Measurements from ENCODE around the gene RPRD1B. TPM values are rescaled to one million over a fixed set of nuclear protein-coding genes. Genes with fewer than 3 reads are reported as not detected.

Gene RPRD1B
- total and polyA plus RNA-seq, 2 of the 13 experiments (the other 11 are each of a cell fraction or from before 2014, with no cell fraction given) = 31.1 to 41.5 TPM

GRCh38 chr20:38125157-38126056, 91.9 kb downstream of the RPRD1B start (continued):
- TF ChIP-seq ARID4A (CRISPR knock-in tag; IDR thresholded peaks at IDR 0.05; ENCODE audit: borderline replicate concordance) (peak; percentile 60; the same call in 1 of the 2 replicates), YEATS2 (CRISPR knock-in tag; IDR thresholded peaks at IDR 0.05; ENCODE audit: borderline replicate concordance) (peak; percentile 80; the same call in 1 of the 2 replicates), GRHL1 (CRISPR knock-in tag; conservative IDR thresholded peaks at IDR 0.05) (no peak), NFKBIZ (CRISPR knock-in tag; IDR thresholded peaks at IDR 0.05) (no peak), SOX5 (CRISPR knock-in tag; IDR thresholded peaks at IDR 0.05; ENCODE audit: borderline replicate concordance) (peak; percentile 77), IKZF4 (CRISPR knock-in tag; IDR thresholded peaks at IDR 0.05; ENCODE audit: borderline replicate concordance, low read depth, not compliant biosample characterization) (peak; percentile 29), FOXO1 (CRISPR knock-in tag; IDR thresholded peaks at IDR 0.05) (peak; percentile 87), CBX2 (IDR thresholded peaks at IDR 0.05; ENCODE audit: low read depth, low read length) (no peak), CBX2 (CRISPR knock-in tag; IDR thresholded peaks at IDR 0.05; ENCODE audit: low read depth) (no peak), CHD4 (IDR thresholded peaks at IDR 0.05; ENCODE audit: borderline replicate concordance, low read length) (peak; percentile 75; the same call in 1 of the 2 replicates), NFYC (CRISPR knock-in tag; IDR thresholded peaks at IDR 0.05) (no peak), ASH2L (IDR thresholded peaks at IDR 0.05; ENCODE audit: insufficient read length, low read depth, low read length) (peak; percentile 33), ZNF687 (CRISPR knock-in tag; IDR thresholded peaks at IDR 0.05) (peak; percentile 71), ZNF644 (CRISPR knock-in tag; IDR thresholded peaks at IDR 0.05; ENCODE audit: low read depth) (peak; percentile 42), POLR2G (IDR thresholded peaks at IDR 0.05; ENCODE audit: low read depth, low read length) (peak; percentile 33; the same call in 1 of the 2 replicates), ZNF768 (CRISPR knock-in tag; IDR thresholded peaks at IDR 0.05) (peak; percentile 92), ZNF576 (CRISPR knock-in tag; IDR thresholded peaks at IDR 0.05) (no peak), HDAC2 (CRISPR knock-in tag; IDR thresholded peaks at IDR 0.05) (0 out of 2 replicates have a peak, but pooled peaks have one; percentile 33)
